Fibroblast of pulmonary artery (primary cell): ENCODE results near the gene MYL11.
"Not testable (repeated sequence)": the region's sequence is repeated elsewhere in the genome, so short reads cannot be mapped to it uniquely, and the experiment has no call there.

ENCODE experiments used
- DNase-seq: peaks from one replicate; pipeline ENCODE4 v3.0.0-alpha.2; 2010; ENCODE audit warnings: low read depth
- H3K4me3 ChIP-seq: replicated peaks from 2 replicates; pipeline ENCODE4 v1.5.1; 2011; ENCODE audit warnings: low read depth, mild to moderate bottlenecking, control low read depth, low read length, moderate library complexity
- CTCF ChIP-seq: IDR thresholded peaks from 2 replicates; pipeline ENCODE4 v1.5.1; 2011; ENCODE audit warnings: mild to moderate bottlenecking, control low read depth, low read length, inconsistent platforms; ENCODE audit errors: missing control alignments

The MYL11 gene

GRCh38 chr16:30374538-30374937, at the start of gene MYL11:
MYL11 (plus strand) TSS chr16:30374802; CDS start chr16:30374858, 56 bp downstream.
- no peak for DNase-seq

GRCh38 chr16:30334473-30334989, 40.1 kb upstream of the MYL11 start:
- peak overlapping the region; percentile 64 for H3K4me3 ChIP-seq
- peak; percentile 73 for DNase-seq

More at GRCh38 chr16:30374538-30374937, at the start of gene MYL11:
- no peak within 1 kb of the TSS for H3K4me3 ChIP-seq
- TF ChIP-seq CTCF, result no peak

- DNase-seq, result peak; percentile 69
Measured at GRCh38 chr16:30335028-30335597, 39.5 kb upstream of the MYL11 start.

GRCh38 chr16:30335598-30336474, 38.8 kb upstream of the MYL11 start:
- TF ChIP-seq CTCF, result no peak
- peak; percentile 28 for DNase-seq
- H3K4me3 ChIP-seq, result peak overlapping the region; percentile 52

More at GRCh38 chr16:30335028-30335597, 39.5 kb upstream of the MYL11 start:
- peak overlapping the region; percentile 64 for H3K4me3 ChIP-seq

- not testable (repeated sequence) for H3K4me3 ChIP-seq, DNase-seq
Measured at GRCh38 chr16:30337964-30338357, 36.6 kb upstream of the MYL11 start.

- H3K4me3 ChIP-seq, DNase-seq: not testable (repeated sequence)
Measured at GRCh38 chr16:30338715-30339114, 35.9 kb upstream of the MYL11 start.

- TF ChIP-seq CTCF, result no peak
- no peak overlapping the region for H3K4me3 ChIP-seq
- DNase-seq, result no peak
Measured at GRCh38 chr16:30340621-30341020, 34.0 kb upstream of the MYL11 start.

GRCh38 chr16:30341971-30342370, 32.6 kb upstream of the MYL11 start:
- H3K4me3 ChIP-seq, DNase-seq: not testable (repeated sequence)

GRCh38 chr16:30342751-30343490, 31.7 kb upstream of the MYL11 start:
- no peak overlapping the region for H3K4me3 ChIP-seq
- DNase-seq, result no peak
- TF ChIP-seq CTCF, result no peak

- not testable (repeated sequence) for H3K4me3 ChIP-seq, DNase-seq
Measured at GRCh38 chr16:30343491-30343820, 31.1 kb upstream of the MYL11 start.
